ENCODE measurements around the gene SPATA9.

Gene SPATA9

GRCh38 chr5:95709967-95710650, 27.3 kb upstream of the SPATA9 start:
- H3K4me1 ChIP-seq (ENCODE audit: control insufficient read depth, insufficient read depth, low read length): peaks cover 4% of the 10 kb centered on the region; the same call in 1 of the 2 replicates
- H3K27ac ChIP-seq (ENCODE audit: extremely low read depth, low read depth, low read length): peak overlapping the region; percentile 50; the same call in 1 of the 2 replicates
- H3K36me3 ChIP-seq (ENCODE audit: control insufficient read depth in 2 of 2, insufficient read depth in 1 of 2, low read length in 2 of 2): no peaks in the 10 kb centered on the region
- TF ChIP-seq ZNF433 (tag by site-specific recombination; IDR thresholded peaks at IDR 0.05; ENCODE audit: low read depth) (no peak), ZEB2 (tag by site-specific recombination; IDR thresholded peaks at IDR 0.05) (0 out of 2 replicates have a peak, but pooled peaks have one; percentile 13), ZNF768 (tag by site-specific recombination; IDR thresholded peaks at IDR 0.05) (no peak), SETDB1 (IDR thresholded peaks at IDR 0.05; ENCODE audit: insufficient read length, low read length) (peak; percentile 22), KLF10 (tag by site-specific recombination; IDR thresholded peaks at IDR 0.05) (no peak), IKZF3 (tag by site-specific recombination; IDR thresholded peaks at IDR 0.05) (peak; percentile 51), ZNF16 (tag by site-specific recombination; IDR thresholded peaks at IDR 0.05; ENCODE audit: low read depth) (peak; percentile 78), KLF8 (tag by site-specific recombination; IDR thresholded peaks at IDR 0.05) (no peak), ZNF629 (tag by site-specific recombination; IDR thresholded peaks at IDR 0.05) (no peak), ZNF214 (tag by site-specific recombination; IDR thresholded peaks at IDR 0.05; ENCODE audit: borderline replicate concordance) (no peak), ZBTB20 (tag by site-specific recombination; IDR thresholded peaks at IDR 0.05) (0 out of 2 replicates have a peak, but pooled peaks have one; percentile 3), SP3 (tag by site-specific recombination; IDR thresholded peaks at IDR 0.05) (0 out of 2 replicates have a peak, but pooled peaks have one; percentile 11), ZNF530 (tag by site-specific recombination; IDR thresholded peaks at IDR 0.05; ENCODE audit: low read depth) (no peak), ZBTB10 (tag by site-specific recombination; IDR thresholded peaks at IDR 0.05) (peak; percentile 46; the same call in 1 of the 2 replicates), ZNF501 (tag by site-specific recombination; IDR thresholded peaks at IDR 0.05) (0 out of 2 replicates have a peak, but pooled peaks have one; percentile 25), SCRT2 (tag by site-specific recombination; IDR thresholded peaks at IDR 0.05) (peak; percentile 70), ZFP69B (tag by site-specific recombination; IDR thresholded peaks at IDR 0.05) (peak; percentile 60; the same call in 1 of the 2 replicates), ZNF747 (tag by site-specific recombination; IDR thresholded peaks at IDR 0.05) (no peak), ZNF311 (tag by site-specific recombination; IDR thresholded peaks at IDR 0.05; ENCODE audit: borderline replicate concordance) (no peak), ZNF211 (tag by site-specific recombination; IDR thresholded peaks at IDR 0.05; ENCODE audit: low read depth) (no peak), ZSCAN30 (tag by site-specific recombination; IDR thresholded peaks at IDR 0.05) (peak; percentile 92), OSR2 (tag by site-specific recombination; IDR thresholded peaks at IDR 0.05) (peak; percentile 83), SP7 (tag by site-specific recombination; IDR thresholded peaks at IDR 0.05) (peak; percentile 34), ZNF692 (tag by site-specific recombination; IDR thresholded peaks at IDR 0.05) (peak; percentile 66), KLF1 (tag by site-specific recombination; IDR thresholded peaks at IDR 0.05) (no peak), ZNF561 (tag by site-specific recombination; IDR thresholded peaks at IDR 0.05; ENCODE audit: borderline replicate concordance) (peak; percentile 42; the same call in 1 of the 2 replicates), PRDM10 (tag by site-specific recombination; IDR thresholded peaks at IDR 0.05) (0 out of 2 replicates have a peak, but pooled peaks have one; percentile 23)
- no peaks in the 10 kb centered on the region for H3K9me3 ChIP-seq (ENCODE audit: control insufficient read depth, insufficient read depth, low read depth, low read length)
- no peak overlapping the region for H3K4me3 ChIP-seq (ENCODE audit: low read depth, low read length)
- ChIA-PET POLR2A (interaction anchor here (0.7 to 3.5 kb wide), 3 partner anchors 21 to 114 kb away, joined by 3 to 26 read pairs (median 6); partner anchors contain the start of genes RFESD and RHOBTB3), CTCF (interaction anchor here (0.6 to 2.3 kb wide), 3 partner anchors 26 to 63 kb away, joined by 3 to 11 read pairs (median 4); no protein-coding TSS in a partner anchor)
